HTERT RPE-1 (cell line): ENCODE results near the gene MRPL2.

Experiments used
- in situ Hi-C: fragments of 300-500 bp; cut with MboI; formaldehyde crosslinking; loops from 4 replicates; pipeline ENCODE4 v1.14.3; 2020; ENCODE audit warnings: low sequenced_read_pairs

MRPL2 gene

DNA sequence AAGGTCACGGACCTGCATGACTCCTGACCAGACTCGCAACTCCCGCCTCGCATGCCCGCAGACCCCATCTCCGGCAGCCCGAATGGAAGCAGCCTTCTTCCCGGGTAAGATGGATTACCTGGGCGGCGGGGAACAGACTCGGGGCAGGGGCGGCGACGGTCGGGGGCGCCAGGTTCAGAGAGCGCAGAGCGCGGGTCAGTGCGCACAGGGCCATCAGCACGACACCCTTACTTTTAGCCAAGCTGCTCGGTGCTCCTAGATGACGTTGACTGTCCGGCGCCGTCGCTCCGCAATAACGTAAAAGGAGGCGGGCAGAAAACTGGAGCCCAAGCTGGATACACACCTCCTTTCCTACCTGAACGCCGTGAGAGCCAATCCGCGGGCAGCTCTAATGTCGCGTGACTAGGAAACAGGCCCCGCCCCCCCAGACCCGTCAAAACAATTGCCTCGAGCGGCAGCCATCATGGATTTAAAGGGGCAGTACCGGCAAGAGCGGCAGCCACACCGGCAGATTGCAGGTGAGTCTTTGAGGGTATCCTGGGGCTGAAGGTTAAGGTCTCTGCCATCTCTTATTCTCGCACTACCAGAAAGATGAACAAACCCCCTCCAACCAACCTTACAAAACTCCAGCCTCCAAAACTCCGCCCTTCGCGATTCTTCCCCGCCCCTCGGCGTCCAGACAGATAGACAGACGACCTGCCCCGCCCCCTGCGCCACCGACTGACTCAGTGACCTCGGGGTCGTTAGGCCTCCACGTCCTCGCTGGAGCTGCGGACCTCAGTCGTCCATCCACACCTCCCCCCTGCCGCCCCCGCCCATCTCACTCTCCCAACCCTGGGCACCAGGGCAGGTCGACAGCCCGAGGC lies at the start of gene MRPL2, which contains the start of gene KLC4:
Gene MRPL2 (minus strand): TSS at position 267 of the 866 bp plus-strand sequence. CDS start 53 bp downstream, at position 214.
Gene KLC4 (plus strand): TSS at position 464 of the 866 bp plus-strand sequence. CDS start 1,705 bp downstream, outside the sequence.
- in situ Hi-C loops: no loop called here

DNA sequence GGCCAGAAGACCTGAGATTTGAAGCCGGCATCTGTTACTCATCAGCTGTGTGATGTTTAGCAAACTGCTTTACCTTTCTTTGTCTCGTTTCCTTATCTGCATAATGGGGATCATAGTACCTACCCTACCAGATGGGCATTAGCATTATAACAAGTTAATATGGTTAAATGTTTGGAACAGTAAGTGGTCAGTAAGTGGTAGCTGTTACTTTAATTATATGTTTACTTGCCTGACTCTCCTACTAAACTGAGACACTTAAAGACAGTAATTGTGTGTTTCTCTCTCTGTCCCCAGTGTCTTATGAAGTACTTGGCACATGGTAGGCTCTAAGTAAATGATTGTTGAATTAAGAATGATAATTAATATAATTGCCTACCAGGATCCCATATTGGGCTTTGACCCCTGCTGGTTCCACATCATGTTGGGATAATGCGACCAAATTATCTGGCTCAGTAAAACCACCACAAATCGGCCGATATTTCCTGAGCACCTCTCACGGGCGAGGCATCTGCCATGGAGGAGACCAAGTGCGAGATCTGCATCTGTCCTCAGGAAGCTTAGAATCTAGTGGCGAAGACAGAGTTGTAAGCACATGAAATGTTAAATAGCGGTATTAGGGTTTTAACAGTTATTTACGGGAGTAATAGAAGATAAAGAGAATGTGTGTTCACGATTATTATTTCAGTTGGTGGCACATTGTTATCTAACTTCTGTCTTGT lies 48.3 kb upstream of the MRPL2 start:
- in situ Hi-C loops: no loop called here

DNA sequence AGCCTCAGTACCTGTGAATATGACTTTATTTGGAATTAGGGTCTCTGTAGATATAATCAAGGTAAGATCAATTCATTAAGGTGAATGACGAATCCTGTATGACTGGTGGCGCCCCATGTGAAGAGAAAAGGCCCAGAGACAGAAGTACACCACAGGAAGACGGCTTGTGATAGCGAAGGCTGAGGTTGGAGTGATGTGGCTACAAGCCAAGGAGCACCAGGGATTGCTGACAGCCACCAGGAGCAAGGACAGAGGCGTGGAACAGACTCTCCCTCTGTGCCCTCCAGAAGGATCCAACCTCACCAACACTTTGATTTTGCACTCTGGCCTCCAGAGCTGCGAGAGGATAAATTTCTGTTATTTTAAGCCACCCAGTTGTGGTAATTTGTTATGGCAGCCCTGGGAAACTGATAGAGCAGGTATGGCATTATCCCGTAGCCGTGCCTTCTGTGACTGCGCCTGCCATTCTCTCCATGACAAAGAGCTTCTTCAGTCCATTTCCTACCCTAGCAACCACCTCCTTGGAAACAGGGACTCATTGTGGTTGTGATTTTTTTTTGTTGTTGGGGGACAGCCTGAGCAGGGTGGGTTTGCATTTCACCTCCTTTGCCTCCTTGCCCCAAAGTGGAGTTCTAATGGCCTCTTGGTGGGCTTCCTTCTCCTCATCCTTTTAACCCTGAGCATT lies 46.4 kb upstream of the MRPL2 start:
- in situ Hi-C loops: no loop called here

DNA sequence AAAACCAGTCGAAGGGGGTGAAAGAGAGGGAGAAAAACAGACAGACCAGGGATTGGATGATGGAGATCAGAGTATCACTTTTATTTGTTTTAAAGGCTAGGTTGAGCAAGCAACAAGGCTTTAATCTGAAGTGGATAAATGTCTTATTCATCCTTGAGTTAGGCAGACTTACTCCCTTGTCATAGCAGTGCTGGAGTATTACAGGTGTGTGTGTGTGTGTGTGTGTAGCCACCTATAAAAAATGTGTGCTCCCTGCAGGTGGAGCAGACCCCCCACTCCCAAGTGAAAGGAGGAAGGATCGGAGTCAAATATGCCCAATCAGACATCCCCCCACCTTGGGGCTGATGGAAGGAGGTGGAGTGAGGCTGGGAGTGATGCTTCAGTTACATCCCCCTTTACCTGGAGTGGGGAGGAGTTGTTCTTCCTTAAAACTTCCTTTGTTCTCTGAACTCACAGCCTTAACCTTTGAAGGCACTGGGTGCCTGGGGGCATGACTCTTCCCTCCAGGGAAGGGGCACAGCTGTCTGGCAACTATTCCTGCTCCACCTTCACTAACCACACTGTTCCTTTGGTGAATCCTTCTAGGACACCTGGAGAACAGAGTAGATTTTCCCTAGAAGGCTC lies 44.1 kb upstream of the MRPL2 start:
- in situ Hi-C loops: no loop called here

DNA sequence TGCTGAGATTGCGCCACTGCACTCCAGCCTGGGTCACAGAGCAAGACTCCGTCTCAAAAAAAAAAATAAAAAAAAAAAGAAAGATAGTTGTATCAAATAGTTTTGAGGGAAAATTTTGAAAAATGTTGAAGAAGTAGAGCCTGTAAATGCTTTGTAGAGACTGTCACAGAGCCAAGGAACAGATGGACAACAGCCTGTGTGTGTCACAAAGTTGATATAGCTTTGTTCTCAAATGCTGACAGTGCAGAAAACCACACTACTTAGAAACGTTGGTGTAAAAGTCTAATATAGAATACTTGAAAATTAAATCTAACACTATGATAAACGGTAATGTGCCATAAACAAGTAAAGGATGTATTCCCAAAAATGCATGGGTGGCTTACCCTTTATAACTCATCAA lies 42.3 kb upstream of the MRPL2 start:
- in situ Hi-C loops: no loop called here

DNA sequence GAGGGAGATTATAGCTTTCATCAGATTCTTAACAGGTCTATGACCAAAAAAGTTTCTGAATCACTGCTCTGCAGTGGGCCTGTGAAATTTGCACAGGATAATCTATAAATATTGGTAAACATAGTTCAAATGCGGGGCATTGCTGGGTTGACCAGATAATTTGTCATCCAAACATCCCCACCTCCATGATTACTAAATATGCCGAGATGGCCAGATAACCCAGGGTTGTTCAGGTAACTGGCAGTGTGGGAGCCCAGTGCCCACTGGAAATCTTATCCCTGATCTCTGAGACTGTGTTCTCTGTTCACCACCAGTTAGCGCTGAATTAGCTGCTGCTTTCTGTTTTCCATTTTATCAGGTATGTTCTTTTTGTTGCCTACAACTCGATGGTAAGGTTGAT lies 38.3 kb upstream of the MRPL2 start:
- in situ Hi-C loops: no loop called here

DNA sequence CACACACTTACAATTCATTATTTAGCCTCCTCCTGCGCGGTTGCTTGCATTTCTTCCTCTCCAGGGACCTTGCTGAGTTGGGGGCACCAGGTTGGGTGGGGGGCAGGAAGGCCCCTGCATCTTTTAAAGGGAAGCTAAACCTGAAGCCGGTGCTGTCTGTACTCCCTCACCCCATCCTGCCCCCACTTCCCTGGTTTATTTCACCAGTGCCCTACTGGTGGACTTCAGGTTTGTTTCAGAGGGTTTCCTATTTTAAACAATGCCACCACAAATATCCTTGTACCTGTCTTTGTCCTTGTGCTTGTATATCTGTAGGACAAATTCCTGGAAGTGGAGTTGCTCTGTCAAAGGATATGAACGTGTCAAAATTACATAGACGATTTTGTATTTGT lies 37.9 kb upstream of the MRPL2 start:
- in situ Hi-C loops: no loop called here

DNA sequence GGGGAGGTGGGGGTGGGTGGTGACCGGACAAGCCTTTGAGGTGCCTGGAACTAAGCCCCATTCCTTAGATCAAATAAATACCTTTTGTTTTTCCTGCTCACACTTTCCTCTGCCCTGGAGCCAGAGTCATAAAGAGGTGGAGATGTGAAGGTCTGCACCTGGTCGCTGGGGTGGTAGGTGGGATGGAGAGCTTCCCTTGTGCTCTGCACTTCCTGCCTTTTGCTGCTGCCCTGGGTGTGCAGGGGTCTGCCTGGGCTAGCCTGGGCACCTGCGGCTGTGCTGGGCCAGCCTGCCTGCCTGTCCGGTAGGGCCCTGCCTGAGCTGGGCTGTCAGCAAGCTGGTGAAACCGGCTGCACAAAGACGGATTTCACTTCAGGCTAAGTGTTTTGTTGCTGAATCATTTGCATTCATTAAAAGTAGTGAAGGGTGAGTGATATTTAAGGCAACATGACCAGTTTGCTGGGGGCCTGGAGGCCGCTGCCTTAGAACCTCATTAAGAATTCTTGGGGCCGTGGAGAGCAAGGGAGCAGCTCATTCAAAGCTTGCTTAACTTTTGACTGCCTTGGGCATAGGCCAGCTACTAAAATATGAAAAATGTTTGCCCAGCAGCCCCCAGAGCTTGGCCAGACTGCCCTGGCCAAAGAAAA lies 37.3 kb upstream of the MRPL2 start:
- in situ Hi-C loops: no loop called here

DNA sequence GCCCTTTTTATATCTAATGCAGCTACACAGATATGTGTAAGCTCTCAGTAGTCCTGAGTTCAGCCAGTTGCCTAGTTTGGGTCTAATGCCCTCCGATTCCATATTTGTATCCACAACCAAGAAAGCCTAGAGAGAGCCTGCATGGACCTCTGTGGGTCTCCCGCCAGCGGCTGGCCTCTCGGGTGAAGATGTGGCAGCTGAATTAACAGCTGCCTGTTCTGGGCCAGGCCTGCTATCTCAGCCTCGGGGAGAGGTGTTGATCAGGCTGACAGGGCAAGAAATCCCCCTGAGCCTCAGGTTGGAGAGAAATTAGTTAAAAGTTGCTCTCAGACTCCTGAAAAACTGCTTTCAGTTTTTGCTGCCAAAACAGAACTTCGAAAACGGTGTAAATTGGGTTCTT lies 36.7 kb upstream of the MRPL2 start:
- in situ Hi-C loops: no loop called here

DNA sequence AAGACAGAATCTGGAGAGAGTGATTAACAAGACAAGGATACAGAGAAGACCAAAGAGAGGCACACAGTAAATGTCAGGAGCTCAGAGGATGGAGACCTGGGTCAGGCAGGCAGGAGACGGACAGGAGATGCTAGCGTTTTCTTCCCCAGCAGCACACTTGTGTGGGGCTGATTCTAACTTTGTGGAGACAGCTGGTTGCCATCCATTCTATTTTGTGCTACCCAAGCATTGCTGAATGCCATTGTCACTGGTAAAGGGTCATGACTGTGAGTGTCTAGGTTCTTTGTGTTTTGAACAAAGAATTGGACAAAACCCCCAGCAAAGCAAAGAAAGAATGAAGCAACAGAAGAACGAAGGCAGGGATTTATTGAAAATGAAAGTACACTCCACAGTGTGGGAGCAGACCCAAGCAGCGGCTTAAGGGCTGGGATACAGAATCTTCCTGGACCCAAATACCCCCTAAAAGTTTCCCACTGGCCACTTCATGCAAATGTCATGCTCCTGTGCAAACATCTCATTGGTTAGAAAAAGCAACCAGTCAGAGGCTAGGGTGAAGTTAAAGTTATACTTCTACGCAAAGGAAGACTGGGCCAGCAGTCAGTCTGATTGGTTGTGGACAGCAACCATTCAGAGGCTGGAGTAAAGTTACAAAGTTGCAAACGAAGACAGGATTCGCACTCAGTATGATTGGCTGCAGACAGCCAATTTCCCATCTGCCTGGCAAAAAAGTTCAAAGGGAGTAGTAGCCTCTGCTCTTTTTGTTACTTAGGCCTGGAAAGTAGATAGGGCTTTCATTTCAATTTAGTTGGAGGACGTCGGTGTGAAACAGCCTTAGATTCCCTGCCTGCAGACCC lies 34.4 kb upstream of the MRPL2 start:
- in situ Hi-C loops: no loop called here

DNA sequence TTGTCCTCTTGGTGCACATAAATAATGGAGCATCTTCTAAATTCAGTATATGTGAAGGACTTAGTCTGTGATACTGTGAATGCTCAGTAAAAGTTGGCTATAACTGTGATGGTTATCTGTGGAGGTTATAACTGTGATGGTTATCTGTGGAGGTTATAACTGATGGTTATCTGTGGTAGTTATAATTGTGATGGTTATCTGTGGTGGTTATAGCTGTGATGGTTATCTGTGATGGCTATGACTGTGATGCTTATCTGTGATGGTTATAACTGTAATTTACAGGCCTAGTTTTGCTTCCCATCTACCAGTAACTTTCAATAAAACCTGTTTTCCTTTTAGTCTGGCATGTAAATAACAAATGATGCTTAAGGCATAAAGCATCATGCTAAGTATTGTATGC lies 33.4 kb upstream of the MRPL2 start:
- in situ Hi-C loops: no loop called here

DNA sequence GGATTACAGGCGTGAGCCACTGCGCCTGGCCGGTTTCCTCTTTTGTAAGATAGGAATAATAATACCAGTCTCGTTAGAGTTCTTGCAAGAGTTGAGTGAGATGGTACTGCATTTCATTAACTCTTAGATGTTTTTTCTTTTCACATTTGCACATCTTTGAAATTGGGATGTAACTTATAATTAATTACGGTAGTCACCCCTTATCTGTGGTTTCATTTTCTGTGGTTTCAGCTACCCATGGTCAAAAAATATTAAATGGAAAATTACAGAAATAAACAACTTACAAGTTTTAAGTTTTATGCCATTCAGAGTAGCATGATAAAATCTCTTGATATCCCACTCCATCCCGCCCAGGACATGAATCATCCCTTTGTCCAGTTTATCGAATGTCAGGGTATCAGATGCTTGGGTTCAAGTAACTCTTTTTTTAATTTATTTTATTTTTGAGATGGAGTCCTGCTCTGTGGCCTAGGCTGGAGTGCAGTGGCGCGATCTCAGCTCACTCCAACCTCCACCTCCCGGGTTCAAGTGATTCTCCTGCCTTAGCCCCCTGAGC lies 32.3 kb upstream of the MRPL2 start:
- in situ Hi-C loops: no loop called here

DNA sequence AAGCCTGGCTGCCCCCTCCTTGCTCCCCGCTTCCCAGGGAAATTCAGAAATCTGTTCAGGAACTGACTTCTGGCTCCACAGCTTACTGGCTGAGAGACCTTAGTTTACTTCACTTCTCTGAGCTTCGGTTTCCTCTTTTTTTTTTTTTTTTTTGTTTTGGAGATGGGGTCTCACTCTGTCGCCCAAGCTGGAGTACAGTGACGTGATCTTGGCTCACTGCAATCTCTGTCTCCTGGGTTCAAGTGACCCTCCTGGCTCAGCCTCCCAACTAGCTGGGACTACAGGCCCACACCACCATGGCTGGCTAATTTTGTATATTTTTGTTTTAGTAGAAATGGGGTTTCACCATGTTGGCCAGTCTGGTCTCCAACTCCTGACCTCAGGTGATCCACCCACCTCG lies 31.8 kb upstream of the MRPL2 start:
- in situ Hi-C loops: no loop called here

DNA sequence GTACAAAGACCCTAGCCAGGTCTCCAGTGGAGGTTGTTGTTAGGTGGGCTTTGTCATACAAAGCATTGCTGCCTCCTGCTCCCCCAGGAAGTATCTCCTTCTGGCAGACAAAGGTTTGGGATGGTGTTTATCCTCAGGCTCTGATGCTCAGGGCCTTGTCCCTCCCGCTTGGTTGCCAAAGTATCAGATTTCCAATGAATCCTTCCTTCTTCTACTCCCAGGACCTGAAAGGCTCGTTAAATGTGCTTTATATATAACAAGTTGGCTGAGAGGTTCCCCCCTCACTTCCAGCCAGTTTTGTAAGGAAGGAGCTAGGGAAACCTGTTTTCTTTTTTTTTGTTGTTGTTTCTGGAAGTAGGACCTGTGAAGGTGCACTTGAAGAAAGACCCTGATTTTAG lies 31.3 kb upstream of the MRPL2 start:
- in situ Hi-C loops: no loop called here

DNA sequence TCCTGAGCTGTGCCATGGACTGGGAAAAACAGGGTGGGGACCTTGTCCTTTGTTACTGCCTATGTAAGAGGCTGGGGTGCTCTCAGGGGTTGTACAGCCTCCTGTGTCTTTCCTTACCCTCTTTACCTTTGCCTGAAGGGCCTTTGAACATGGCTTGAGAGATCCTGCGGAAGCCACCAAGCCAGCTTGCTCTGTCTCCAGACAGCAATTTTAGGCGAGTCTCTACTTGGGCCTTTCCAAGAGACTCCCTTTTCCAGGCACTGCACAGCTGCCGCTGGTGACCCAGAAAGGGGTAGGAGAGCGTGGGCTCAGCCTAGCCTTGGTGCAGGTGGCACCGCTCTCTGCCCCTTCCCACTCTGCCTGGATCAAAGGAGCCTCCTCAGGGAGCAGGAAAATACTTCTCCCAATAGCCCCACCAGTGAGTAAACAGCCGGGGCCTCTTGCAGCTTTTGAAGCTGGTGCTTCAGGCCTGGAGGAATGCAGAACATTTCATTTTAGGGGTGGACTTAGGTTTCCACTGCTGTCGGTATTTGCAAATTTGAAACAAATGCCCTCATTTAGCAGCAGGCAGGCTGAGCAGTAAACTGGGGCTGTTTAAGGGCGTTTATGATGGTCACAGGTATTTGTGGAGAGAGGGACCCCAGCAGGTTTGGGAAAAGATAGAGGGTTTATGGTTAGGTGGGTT lies 30.8 kb upstream of the MRPL2 start:
- in situ Hi-C loops: no loop called here

DNA sequence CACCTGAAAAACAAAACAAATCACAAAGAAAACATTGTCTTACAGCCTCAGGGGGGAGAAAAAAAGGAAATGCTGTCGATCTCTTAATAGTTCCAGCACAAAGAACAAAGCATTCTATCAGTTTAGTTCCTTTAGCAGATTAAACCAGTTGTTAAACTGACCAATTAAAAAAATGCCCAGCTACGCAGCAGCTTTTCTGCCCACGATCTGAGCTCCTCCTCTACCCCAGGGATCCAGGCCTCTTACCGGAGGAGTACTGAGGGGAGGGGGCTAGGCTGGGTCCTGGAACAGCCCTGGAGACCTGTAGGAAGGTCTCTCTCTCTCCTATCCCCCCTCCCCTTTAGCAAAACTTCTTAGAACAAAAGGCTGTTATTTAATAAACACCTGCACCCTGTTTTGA lies 30.2 kb upstream of the MRPL2 start:
- in situ Hi-C loops: no loop called here

DNA sequence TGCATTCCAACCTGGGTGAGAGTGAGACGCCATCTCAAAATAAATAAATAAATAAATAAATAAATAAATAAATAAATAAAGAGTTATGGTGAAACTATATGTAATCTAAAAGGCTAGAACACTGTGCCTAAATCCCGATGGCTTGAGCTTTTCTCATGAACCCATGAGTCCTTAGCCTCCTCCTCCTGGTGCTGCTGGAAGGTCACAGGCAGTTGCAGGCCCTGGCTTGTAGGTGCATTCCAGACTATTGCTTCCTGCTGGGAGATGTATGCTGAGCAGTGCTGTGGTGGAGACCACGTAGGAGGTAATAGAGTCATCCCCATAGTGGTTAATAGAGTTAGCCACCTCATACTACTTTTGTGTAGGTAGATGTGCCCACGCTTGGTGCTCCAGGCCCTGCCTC lies 29.4 kb upstream of the MRPL2 start:
- in situ Hi-C loops: no loop called here

DNA sequence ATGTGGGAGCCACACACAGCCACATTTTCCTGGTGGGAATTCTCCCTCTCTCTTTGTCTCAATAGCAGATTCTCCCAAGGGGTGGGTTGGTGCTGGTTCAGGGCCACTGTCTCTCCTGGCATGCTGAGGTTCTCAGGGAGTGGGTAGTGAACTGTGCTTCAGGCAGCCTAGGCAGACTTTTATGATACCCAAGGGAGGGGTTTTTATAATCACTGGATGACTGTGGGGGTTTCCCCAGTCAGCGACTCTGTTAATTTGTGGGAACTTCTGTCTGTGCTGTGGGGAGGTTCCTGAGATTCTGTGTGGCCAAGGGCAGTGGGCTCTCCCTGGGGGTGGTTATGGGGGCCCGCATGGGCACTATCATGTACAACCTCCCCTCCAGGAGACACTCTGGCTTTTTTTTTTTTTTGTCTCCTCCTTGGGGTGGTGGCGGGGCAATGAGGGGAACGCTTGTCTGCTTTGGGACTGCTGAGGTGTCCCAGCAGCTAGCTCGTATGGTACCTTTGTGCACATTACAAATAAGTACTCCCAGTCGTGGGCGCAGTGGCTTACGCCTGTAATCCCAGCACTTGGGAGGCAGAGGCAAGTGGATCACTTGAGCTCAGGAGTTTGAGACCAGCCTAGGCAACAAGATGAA lies 26.9 kb upstream of the MRPL2 start:
- in situ Hi-C loops: no loop called here
